Measurements from ENCODE around the gene AMER1.
"Not testable (repeated sequence)": the region's sequence is repeated elsewhere in the genome, so short reads cannot be mapped to it uniquely, and the experiment has no call there.

Gene AMER1

DNA sequence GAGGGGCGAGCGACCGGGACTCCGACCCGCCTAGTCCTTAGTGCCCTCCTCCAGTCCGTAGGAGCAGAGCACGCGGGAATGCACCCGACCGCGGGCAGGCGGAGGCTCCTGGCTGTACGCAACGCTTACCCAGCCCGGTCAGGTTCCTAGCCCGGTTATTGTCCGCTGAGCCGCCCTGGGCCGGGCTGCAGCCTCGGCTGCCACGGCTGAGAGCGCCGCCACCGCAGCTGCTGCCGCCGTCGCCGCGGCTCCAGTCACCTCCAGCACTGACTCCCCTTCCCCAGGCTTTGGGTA, at the start of gene AMER1:
Gene AMER1, minus strand, starts transcription at position 268 of the 294 bp plus-strand sequence. CDS start 12,422 bp downstream, outside the sequence.
- DNase-seq: no peak

DNA sequence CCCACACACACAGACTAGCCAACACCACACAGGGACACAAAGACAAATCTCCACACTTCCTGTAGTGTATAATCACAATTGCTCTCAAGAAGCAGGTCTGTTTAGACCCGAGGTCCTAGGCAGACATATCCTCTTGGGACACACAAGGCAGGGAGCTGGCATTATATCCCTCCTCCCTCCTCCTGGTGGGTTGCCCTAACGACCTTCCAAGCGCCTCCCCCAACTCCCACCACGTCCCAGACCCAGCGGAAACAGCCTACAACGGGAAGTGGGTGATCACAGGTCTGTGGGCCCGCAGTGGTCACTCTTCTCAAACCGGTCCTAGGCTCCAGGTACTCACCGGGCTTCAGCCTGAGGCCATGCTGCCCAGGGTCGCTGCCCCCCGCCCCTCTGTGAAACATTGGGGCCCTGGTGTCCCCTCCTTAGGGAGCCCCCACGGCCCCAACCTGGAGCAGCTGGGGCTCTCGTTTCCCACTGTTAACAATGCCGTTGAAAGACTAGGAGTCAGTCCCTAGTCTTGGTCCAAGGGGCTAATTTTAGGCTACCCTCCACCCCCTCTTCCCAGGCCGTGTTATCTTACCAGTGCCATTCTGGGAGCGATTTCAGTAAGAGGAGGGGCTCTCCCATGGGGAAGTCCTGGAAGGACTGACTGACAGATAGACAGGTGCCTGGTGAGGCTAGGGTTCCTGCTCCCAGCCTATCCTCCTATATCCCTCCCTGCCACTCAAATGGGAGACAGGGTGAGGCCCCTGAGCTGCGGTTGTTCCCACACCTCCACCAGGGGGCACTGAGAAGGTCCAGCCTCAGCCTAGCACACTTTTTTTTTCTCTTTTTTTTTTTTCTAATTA, 24.8 kb upstream of the AMER1 start, which contains the start of gene ASB12:
Gene ASB12, minus strand, starts transcription at position 485 of the 848 bp plus-strand sequence. CDS start 4,957 bp downstream, outside the sequence.
- DNase-seq: no peak

GRCh38 chrX:64229154-64229553, 23.6 kb upstream of the AMER1 start:
- DNase-seq: no peak

- DNase-seq: no peak
Measured at GRCh38 chrX:64218023-64218422, 12.5 kb upstream of the AMER1 start.

DNA sequence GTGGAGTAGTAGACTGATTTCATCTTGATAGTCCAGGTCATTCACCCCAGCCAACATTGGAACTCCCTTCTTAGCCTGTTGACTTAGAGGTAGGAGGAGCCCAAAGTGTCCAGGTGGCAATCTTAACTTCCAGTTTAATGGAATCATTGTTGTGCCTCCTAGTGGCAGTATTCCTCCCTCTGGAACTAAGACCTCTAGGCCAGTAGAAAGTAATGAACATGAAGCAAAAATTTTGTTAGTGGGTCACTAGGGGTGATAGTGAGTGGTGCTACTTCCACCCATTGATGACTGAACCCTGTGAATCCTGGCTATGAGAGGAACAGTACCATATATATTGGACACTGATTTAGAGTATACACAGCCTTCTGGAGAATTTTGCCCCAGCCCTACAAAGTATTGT, 8.5 kb upstream of the AMER1 start:
- DNase-seq: not testable (repeated sequence)

GRCh38 chrX:64206556-64207162, 1.2 kb upstream of the AMER1 start:
- DNase-seq: no peak

- DNase-seq: no peak
Measured at GRCh38 chrX:64205735-64206501, 410 bp upstream of the AMER1 start.

DNA sequence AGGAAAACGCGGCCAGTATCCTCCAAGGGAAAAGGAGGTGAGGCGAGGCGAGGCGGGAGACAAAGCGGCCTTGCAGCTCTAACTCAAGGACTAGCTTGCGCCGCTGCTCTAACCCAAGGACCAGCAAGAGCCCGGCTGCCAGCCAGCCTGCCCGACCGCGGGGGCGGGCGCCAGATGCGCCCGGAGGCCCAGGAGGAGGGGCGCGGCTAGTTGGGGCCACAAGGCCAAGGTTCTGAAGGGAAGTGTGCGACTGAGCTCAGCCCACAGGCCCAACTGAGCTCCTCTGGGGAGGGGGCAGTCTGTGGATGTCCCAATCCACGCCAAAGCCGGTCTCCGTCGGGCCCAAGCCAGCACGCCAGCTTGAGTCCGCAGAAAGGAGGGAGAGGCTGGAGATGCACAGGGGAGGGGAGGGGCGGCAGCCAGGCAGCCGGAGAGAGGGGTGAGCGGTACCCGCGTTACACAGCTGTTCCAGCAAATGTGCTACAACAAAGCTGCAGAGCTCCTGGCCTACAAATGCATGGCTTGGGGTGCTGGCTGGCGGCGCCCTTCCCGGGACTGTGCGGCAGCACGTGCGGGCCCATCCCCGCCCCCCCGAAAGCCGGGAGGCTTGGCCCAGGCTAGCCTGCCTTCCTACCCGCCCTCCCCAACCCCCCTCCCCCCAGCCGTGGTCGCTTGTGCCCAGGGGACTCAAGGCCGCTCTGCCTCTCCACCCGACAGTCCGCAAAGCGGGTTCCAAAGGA, 637 bp downstream of the AMER1 start:
- no peak for DNase-seq

DNA sequence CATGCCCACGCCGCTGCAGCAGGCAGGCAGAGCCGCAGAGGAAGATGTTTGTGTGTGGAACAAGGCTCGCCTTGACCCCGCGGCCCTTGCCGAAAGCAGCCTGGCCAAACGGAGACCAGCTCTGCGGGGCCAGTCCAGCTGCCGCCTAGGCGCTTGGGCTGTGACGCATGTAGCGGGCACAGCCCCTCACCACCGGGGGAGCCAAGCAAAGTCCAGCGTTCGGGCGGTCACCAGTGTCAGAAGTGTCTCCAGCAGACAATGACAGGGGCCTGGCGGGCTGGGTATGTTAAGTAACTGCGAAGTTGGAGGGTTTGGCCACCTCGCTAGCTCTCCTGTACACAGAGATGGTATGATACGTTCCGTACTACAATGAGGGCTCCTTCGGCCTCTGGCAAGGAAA, 1.3 kb downstream of the AMER1 start:
- no peak for DNase-seq

DNA sequence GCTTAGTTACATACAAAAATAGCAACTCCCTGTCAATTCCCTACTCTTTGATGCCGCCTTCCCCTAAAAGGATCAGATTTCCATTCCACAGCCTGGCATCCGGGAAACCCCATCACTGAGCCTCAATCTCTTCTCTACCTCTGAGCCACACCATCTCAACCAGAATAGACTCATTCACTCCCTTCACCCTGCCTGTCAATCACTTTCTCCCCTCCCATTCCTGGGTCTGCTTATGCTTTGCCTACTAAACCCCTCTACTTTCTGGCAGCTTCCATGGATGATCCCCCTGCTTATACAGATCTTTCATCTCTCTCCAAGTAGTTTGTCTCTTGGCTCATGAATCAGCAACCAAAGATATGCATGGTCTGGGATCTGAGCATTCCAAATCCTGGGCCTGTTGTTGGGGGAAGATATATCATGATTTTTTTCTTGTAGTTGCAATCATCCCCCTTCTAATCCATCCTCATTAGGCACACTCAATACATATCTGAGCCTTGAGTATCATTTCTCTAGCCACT, 2.6 kb downstream of the AMER1 start:
- no peak for DNase-seq

GRCh38 chrX:64198036-64198435, 7.5 kb downstream of the AMER1 start:
- no peak for DNase-seq

DNA sequence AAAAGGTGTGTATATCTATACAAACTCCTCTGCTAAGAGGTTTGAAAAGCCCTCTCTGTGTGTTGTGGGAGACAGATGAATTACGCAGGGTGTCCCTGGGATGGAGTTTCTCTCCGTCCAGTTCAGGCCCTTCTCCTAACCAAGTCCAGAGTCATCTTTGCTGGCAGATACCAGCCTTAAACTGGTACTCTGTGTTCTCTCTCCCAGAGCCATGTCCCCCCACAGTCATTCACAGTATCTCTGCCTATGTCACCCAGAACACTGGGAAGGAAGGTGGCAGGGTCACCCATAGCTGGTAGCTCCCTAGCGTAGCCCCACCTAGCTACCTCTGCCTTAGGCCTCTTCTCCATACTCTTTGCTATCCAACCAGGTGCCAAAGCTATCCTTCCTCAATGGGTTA, 8.9 kb downstream of the AMER1 start:
- DNase-seq: no peak

GRCh38 chrX:64195862-64196261, 9.6 kb downstream of the AMER1 start:
- DNase-seq: no peak

DNA sequence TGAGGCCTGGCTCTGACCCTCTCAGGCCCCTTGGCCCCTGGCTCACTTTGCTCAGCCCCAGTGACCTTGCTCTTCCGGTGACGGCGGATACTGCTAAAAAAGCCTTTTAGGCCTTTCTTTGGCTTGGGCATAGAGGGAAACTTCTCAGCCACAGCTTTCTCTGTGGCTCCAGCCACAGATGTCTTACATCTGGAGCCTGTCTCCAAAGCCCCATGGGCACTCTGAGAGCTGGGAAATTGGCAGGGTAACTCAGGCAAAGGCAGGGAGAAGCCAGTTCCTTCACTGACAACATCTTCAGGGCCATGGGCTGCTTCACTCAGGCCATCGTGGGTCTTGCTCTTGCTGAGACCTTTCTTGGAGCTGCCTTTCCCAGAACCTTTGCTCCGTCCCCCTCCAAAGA, 12.8 kb downstream of the AMER1 start:
- DNase-seq: no peak

DNA sequence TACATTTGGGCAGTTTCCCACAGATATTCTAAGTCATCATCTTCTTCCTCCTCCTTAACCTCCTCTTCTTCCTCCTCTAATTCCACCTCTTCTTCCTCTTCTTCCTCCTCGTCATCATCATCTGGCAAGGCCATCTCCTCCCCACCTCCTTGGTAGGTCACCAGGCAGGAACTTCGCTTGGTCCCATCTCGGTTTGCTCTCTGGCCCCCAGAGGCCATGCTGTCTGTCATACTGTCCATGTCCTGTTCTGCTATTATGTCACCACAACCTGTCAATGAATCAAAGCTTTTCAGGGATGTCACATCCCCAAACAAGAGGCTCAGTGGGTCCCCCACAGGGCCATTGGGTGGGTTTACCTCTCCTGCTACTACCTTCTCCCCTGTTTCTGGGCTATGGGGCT, 13.5 kb downstream of the AMER1 start:
- no peak for DNase-seq

GRCh38 chrX:64191281-64192010, 14.1 kb downstream of the AMER1 start:
- DNase-seq: no peak

- no peak for DNase-seq
Measured at GRCh38 chrX:64190136-64190740, 15.3 kb downstream of the AMER1 start.

GRCh38 chrX:64188901-64189300, 16.6 kb downstream of the AMER1 start:
- no peak for DNase-seq

GRCh38 chrX:64187762-64188150, 17.8 kb downstream of the AMER1 start:
- DNase-seq: no peak

DNA sequence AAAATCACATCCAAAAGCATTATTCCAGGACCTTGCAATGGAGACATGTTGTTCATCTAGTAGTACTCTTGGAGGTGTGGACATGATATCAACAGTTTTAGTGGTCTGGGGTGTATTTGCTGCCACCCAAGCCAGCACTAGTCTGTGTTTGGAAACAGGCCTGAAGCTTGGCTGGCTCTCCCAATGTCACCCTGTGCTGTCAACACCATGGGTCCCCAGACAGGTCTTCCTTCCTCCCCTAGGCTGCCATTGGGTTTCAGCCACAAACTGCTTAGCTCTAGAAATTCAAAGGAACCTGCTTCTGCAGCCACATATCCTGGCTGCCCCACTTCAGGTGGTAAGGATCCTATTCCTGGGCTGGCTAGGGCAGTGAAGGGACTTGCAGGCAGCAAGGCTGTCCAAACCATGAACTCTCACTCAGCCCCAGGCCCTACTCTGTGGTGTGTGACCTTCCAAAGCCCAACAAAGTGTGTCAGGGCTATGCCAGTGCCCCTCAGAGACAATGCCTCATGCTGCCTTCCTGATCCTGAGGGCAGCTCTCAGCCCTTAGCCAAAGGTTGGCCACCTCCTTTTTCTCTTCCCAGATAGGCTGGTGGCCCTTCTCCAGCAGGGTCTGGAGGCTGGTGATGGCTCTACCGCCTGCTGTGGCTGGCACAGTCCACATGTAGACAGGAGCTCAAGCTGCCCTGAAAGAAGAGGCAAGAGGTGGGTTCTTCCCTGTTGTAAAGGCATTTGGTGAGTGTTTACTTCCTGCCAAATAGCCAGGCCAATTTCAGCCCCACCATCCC, 18.3 kb downstream of the AMER1 start:
- DNase-seq: no peak

DNA sequence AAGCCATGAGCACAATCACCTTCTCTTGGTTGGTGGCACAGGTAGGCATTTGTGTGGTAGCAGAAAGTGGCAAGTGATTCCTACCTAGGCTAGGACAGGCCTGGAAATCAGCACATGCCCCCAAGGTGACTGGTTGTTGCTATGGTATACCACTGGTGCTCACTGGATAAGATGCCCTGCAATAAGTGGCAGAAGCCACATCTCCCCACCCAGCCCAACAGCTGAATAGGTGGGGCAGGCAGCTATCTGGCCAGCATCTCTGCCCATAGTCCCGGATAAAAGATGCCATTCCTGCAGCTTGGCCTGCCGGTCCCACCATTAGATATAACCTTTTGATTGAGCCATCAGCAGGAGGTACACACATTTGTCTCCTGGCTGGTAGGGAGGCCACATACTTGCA, 21.1 kb downstream of the AMER1 start:
- no peak for DNase-seq

Measured in NK-92 treated with Interleukin-12 subunit alpha and Interleukin-12 subunit beta, amount 100 ng/mL, for 24 hours (cell line).